ENCODE results near the gene ASB5. TPM values are rescaled to one million over a fixed set of nuclear protein-coding genes. Genes with fewer than 3 reads are reported as not detected.

The ASB5 gene
- total and polyA plus RNA-seq, 2 of the 8 experiments (the other 6 are each of a cell fraction or from before 2014, with no cell fraction given), result 0.02 TPM; not detected in 1

GRCh38 chr4:176191974-176192373 is 77.0 kb downstream of the ASB5 start (continued):
- TF ChIP-seq CHD7 (IDR thresholded peaks at IDR 0.05; ENCODE audit: insufficient replicate concordance, low read length) (no peak), MAFK (IDR thresholded peaks at IDR 0.05; ENCODE audit: low read depth, low read length) (no peak), SP2 (IDR thresholded peaks at IDR 0.05; ENCODE audit: low read length) (no peak), RAD21 (IDR thresholded peaks at IDR 0.05 in 1 of 2, conservative IDR thresholded peaks at IDR 0.05 in 1 of 2; ENCODE audit: low read depth in 2 of 2, low read length in 2 of 2) (0 out of 4 replicates have a peak, but pooled peaks of 1 of the 2 experiments have one; percentile 10), CTCF (IDR thresholded peaks at IDR 0.05; ENCODE audit: control extremely low read depth in 1 of 3, insufficient read depth in 1 of 3, low read depth in 1 of 3, low read length in 3 of 3) (peak in 1 of 3 experiments; percentile 24; a peak in 1 of 4 replicates), TEAD4 (IDR thresholded peaks at IDR 0.05; ENCODE audit: low read depth, low read length) (no peak)

Measured in H1 (cell line).